HG03442 (cell line): ENCODE data around the gene RALB.
"Not testable (repeated sequence)": the region's sequence is repeated elsewhere in the genome, so short reads cannot be mapped to it uniquely, and the experiment has no call there.

Source experiments
- ATAC-seq: cut with Tn5 transposase; IDR thresholded peaks from one replicate; pipeline ENCODE4 v1.9.1; 2021; ENCODE audit warnings: mild to moderate bottlenecking, moderate library complexity; ENCODE audit not compliant: unreplicated experiment

RALB gene

DNA sequence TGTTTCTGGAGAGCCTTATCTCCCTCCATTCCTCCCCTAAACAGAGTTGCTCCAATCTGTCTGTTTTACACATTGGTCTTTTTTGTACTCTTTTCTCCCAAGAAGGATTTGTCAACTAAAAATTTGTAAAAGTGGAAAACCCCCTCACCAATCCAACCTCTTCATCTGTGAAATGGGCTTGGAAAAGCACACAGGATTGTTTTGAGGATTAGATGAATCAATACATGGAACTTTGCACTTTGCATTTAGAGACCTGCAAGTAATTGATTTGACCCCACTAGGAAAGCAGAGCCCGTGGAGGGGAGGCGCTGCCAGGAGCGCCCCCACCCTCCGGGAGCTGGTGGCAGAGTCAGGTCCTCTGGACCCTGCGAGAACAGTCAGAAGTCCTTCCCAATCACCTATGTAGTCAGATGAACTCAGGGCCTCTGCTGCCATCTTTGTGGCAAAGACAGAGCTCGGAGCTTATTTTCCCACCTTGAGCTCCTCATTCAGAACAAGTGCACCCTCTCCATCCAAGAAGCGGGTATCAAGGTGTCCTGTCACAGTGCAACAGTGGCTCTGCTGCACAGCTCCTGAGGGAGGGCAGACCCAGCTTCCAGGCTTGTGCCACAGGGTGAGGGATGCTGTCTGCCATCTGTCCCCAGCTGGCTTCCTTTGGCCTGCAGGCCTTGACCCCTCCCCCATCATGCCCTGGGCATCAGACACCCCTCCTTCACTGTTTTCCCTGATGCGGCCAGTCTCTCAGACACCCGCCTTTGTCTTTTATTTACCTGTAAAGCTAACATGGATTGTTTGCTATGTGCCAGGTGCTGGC is 27.7 kb upstream of the RALB start:
- ATAC-seq, result no peak

DNA sequence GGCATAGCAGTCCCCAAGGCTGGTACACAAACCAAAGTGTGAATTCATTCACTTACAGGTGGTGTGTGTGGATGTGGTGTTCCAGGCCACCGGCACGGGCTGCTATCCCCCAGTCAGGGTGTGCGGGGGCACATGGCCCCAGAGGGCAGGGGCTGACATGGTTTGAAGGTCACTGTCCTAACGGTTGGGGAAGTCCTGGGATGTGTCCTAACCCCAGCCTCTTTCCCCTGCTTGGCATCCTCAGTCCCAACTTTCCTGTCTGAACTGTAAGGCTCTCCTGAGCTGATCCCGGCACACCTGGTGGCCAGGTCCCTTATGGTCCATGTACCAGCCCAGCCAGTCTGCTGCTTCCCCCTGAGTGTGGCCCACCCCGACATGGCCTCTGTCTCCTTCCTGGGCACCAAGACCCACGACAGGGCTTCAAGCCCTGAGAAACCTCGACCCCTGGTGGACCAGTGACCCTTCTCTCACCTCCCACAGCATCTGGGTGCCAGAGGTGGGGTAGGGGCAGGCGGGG is 27.0 kb upstream of the RALB start:
- ATAC-seq, result no peak

DNA sequence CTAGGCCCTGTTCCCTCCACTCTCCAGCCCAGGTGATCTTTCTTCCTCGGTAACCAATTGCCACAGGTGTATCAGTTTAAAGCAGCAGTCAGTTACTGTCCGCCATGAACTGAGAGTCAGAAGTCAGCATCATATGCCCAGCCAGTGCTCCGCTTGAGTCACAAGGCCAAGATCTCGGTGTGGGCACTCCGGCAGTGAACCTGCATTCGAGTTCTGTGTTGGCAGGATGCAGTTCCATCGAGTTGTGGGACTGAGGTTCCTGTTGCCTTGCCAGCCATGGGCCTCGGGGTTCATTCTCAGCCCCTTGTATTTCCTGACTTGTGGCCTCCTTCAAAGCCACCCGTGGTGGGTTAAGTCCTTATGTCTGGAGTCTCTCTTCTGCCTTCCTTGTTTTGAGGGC is 26.3 kb upstream of the RALB start:
- no peak for ATAC-seq

DNA sequence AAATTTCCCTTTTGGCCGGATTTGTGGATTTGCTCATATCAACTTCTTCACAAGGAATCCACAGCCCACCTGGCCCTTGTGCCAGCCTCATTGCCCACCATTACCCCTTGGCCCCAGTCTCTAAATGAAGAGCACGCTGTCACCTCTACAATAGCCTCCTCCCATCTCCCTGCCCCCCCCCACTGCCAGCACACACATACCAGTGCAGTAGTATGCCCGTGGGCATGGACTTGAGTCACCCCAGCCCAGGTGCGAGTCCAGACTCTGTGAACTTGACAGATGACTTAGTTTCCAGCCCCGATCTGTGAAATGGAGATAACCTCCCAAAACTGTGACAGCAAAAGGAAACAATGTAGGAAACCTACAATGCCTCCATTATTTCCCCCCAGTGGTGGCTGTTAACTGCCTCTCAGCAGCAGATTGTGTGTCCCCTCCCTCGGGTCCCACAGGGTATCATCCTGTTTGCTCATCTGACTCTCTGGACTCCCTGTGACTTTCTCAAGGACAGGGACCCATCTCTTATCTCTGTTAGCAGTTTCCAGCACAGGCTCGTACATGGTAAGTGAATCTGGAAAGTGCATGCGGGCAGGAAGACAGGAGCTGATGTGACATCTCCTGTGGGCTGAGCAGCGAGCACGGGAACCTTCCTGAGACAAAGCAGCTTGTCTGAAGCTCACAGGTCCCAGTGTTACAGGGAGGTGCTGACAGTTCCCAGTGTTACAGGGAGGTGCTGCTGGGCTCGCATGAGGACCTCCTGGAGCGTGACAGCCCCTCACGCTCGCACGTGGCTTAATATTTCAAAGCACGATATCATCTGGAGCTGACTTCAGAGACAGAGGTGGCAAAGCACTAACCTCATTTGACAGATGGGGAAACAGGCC is 25.3 kb upstream of the RALB start:
- ATAC-seq, result no peak

DNA sequence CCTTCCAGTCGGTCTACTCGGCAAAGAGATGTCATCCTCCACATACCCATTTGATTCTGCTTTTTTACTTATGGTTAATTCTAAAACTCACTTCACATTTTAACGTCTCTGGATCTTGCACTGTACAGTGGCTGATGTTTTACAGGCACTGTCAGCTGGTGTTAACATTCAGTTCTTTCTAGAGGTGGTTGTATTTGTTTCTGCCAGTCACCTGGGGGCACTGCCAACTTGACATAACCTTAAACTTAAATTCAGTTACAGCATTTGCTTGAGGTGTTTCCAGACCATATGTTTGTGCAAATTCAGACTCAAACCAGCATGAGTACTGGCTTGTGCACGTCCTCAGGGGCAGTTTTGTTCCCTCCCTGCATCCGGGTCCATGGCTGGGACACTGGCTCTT is 24.1 kb upstream of the RALB start:
- no peak for ATAC-seq

DNA sequence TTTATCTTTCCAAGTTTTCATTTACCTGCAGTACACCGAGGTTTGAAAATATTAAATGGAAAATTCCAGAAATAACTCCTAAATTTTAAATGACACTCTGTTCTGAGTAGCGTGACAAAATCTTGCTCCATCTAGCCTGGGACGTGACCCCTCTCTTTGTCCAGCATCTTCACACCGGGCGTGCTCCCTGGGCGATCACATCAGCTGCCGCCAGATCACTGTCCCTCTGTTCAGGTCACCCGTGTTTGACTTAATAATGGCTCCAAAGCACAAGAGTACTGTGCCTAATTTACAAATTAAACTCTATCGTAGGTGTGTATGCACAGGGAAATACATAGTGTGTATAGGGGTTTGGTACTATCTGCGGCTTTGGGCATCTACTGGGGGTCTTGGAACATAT is 23.3 kb upstream of the RALB start:
- ATAC-seq, result no peak

DNA sequence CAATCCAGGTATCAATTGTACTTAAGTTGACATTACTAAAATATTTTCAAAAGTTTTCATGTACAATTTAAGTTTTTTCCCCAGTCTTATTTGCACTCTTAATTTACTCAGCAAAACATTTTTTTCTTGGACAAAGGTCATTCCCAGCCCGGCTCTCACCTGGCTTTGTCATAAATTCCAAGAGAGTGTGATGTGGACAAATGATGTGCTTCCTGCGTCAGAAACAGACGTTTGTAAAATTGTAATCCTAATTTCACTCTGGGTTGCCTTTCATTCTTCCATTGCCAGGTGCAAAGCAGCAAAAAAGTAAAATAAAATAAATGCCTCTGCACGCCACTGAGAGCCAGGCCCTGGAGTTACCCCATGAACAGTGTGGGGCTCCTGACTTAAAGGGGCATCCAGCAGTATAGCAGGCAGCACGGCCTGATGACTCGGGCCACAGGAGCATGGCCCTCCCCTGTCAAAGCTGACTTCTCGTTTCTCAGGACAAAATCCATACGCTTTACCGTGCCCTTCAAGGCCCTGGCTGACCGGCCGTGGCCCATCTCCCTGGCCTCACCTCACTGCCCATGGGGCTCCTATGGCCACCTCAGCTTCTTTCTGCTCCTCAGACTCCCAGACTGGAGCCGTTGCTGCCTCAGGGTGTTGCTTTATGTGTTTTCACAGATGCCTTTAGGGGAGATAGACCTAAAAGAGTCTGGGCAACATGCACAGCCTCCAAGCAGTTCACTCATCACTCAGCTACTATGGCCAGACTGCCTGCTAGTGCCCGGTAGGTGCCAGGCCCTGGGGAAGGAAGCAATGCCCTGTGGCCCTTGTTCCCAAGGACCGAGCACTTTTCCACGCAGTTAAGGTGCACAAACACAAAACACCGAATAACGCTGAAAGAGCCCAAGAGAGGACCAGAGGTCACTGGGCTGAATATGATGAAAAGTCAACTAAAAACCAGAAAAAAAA is 21.9 kb upstream of the RALB start:
- ATAC-seq, result no peak

DNA sequence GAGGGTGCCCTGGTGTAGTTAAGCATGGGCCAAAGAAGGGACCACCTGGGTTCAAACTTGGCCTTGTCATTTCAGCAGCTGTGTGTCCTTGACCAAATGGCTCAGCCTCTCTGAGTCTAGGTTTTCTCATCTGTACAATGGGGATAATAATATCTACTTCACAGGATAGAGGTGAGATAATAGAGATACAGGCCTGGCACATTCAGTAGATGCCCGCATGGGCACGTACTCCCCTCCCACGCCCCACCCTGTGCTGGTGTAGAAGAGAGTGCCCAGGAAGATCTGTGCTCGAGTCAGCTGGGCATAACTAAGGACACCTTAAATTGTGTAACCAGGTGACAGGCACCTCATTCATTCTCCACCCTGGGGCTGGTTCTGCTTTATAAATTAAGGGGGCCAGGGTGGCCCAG is 21.1 kb upstream of the RALB start:
- peak; percentile 5 for ATAC-seq

DNA sequence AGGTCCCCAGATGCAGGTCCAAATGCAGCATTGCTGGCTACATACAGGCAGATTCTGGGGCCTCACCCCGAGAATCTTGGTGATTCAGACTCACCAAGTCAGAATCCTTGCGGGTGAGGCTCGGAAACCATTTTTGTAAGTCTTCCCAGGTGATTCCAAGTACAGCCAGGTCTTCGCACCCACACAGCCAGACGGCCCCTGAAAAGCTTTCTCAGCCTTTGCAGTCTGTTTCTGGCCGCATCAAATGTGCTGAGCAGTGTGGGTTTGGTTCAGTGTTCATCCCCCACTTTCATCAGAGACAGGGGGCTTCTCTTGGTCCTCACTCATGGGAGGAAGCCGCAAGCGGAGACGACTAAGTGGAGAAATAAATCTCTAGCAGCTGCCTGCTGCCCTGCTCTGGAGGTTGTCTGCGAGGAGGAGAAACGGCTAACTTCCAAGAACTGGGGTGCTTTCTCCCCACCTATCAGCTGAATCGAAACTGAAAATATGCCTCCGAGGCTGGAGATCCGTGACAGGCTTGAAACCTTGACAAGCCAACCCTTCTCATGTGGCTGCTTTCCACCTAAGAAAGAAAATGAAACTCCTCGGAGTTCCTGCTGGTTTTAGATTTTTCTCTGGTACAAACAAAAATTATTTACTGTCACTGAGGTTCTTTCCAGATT is 20.5 kb upstream of the RALB start:
- ATAC-seq, result peak; percentile 86

DNA sequence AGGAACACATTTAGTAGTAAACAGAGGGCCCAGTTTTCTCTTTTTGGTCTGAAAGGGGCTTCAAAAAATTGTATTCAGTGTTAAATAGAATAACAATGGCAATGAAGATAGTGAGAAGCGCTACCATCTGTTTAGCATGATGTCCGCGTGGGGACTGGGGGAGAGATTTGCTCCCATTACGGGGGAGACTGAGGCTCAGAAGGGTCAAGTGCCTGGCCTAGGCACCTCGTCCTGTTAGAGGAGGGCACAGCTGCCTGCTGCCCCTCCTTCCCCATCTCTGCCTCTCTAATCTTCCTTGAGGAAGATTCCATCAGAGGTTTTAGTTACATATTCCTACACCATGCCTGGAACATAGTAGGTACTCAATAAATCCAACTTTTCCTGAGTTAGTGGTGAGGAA is 19.4 kb upstream of the RALB start:
- ATAC-seq, result no peak

DNA sequence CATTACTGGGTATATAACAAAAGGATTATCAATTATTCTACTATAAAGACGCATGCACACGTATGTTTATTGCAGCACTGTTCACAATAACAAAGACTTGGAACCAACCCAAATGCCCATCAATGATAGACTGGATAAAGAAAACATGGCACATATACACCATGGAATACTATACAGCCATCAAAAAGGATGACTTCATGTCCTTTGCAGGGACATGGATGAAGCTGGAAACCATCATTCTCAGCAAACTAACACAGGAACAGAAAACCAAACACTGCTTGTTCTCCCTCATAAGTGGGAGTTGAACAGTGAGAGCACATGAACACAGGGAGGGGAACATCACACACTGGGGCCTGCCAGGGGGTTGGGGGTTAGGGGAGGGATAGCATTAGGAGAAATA is 17.5 kb upstream of the RALB start:
- not testable (repeated sequence) for ATAC-seq

DNA sequence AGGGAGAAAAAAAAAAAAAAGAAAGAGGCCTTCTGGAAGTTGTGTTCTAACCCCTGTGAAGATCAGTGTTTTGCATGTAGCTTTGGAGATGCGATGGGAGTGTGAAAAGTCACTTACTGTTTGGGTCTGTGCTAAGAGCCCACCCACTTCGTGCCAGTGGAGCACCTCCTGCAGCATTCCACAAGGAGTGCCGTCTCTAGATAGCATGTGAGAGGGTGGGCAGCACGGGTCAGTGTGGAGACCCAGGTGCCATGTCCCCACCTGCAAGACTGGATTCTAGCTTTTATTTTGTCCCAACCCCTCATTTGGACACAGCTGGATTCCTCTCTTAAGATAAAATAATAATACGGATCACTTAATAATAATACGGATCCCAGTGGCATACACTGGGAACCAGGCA is 17.0 kb upstream of the RALB start:
- no peak for ATAC-seq

DNA sequence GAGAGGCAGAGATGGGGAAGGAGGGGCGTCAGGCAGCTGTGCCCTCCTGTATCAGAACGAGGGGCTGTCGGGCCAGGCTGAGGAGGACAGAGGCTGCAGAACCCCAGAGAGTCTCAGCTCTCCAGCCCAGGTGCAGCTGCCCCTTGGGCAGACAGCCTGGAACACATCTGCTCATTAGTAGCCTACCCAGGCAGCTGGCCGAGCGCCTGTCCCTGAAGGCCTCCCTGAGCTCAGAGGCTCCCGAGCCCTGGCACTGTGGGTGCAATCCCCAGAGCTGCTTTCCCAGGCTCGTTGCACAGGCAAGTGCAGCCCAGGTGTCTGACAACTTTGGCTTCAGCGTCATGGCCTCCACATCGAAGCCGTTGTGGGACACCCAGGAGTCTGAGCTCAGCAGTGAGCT is 16.3 kb upstream of the RALB start:
- no peak for ATAC-seq

DNA sequence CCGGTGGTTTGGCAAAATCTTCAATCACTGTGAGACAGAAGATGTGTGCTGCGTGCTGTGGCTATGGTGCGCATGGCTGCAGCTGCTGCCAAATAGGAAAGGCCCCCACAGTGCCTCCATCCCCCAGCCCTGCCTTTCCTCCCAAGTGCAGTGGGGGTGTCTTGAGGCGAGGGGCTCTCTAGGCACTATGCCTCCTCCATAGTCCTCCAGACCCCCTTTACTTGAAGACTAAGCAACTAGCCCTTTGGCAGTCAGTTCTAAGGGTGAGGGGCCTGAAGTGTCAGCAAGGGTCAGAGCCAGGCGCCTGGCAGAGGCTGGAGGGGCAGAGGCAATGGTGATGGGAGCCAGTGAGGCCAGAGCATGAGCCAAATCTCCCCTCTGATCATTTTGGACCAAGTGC is 15.9 kb upstream of the RALB start:
- ATAC-seq, result no peak

DNA sequence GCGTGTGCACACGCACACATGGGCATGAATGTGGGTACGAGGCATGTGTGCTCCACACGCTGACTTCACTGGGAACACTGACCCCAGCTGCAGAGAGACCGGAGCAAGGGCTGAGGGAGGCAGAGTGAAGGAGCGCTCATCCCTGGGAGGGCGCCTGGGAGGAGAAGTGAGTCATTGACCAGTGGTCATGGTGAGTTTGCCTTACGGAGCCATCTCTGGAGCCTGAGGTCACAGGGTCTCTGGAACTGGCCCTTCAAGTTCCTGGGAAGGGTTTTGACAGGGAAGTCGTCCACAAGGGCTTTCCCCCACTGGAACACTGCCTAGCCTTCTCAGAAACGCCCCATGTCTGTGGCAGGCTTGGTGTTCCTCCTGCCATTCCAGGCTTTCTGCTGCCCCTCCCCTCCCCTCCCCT is 15.2 kb upstream of the RALB start:
- no peak for ATAC-seq

DNA sequence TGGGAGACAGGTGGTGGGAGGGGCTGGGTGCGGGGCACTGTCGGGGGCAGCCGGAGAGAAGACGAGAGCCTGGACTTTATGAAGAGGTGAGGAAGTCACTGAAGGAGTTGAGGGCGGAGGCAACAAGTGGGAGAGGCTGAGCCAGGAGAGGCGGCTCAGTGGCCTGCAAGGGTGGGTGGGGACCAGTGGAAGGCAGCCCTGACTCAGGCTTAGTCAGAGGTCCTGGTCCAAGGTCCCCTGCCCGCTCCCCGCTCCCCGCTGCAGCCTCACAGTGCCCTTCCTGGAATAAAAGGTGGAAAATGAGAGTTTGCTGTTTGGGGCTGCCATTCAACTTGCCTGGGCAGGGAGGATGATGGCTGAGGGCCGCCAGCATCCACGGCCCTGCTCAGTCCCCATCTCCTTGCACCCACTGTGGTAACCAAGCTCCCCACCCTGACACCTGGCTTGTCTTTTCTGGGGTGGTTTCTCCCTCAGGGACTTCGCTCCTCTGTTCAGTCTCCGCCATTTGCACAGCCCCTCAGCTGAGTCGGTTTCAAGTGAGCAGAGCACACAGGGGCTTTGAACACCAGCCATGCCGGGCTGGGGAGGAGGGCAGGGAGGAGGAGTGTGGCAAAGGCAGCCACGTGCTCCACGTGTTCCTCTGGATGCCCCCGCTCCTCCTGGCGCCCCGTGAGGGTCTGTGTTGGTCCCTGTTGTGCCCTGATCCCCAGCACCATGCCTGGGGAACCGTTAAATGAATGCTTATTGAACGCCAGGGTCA is 13.7 kb upstream of the RALB start:
- ATAC-seq, result no peak

DNA sequence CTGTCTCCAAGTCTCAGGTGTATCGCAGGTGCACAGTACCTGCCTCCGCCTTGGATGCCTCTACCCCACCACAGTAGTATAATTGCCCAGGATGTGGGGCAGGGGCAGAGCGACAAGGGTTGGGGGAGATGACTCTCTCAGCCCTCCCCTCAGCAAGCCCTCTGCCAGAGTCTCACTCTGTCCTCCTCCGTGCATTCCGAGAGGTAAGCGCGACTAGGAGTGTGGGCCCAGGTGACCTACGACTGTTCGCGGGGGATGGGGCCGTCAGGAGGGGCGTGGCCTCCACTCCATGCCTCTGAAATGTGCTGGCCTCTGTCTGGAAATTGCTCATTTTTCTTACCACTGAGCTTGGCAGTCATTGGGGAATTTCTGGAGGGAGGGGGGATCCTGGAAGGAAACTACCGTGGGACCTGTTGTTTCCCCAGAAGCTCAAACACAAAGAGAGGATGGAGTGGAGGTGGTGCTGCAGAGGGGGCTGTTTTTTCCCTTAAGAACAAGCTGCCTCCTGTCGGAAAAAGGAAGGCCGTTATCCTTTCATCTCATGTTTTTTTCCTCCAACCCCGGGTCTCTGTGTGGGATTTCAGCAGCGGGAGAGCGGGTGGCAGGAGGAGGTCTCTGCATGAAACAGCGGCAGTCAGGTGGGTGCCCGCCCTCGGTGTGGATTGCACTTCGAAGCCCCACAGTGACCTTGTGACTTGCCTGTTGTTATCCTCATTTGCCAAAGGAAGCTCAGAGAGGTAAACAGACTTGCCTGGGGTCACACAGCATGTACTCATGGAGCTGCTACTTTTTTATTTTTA is 13.0 kb upstream of the RALB start:
- ATAC-seq, result no peak

DNA sequence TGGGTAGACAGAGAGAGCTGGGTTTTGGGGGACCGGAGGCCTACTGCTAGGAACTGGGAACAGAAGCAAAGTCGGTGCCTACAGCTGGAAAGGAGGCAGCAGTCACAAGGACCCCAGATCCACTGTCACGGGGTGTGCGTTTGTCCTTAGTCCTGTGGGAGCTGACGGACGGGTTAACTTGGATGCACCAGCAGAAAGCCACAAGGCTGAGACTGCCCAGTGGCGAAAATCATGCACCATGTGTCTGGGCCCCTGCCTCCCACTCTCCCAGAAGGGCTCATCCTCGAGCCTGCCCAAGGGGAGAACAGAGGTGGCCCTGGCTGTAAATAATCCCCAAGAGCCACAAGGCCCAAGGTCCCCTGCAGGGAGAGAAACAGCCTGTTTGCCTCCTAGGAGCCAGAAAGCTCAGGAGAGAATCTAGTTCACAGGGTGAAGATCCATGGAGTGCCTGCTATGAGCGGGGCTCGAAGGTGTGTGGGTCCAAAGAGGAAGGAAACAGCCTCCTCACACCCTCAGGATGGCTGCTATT is 11.7 kb upstream of the RALB start:
- no peak for ATAC-seq

DNA sequence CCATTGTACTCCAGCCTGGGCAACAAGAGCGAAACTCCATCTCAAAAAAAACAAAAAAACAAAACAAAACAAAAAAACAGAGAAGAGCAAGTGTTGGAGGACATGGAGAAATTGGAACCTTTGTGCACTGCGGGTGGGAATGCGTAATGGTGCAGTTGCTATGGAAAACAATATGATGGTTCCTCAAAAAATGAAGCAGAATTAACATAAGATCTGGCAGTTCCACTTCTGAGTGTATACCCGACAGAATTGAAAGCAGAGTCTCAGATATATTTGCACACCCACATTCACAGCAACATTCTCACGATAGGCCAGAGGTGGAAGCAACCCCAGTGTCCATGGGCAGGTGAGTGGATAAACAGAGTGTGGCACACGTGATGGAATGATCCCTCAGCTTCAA is 11.0 kb upstream of the RALB start:
- ATAC-seq, result no peak
